ENCODE results near the gene FBRS.
A peak's percentile ranks its signal among the peaks of the same experiment; 100 is the strongest.

Gene FBRS

GRCh38 chr16:30658731-30659506 is 688 bp downstream of the FBRS start:
- TF ChIP-seq EP300 (IDR thresholded peaks at IDR 0.05; ENCODE audit: borderline replicate concordance) = no peak
- TF ChIP-seq CEBPB (IDR thresholded peaks at IDR 0.05) = no peak
- no peak for TF ChIP-seq YY1 (IDR thresholded peaks at IDR 0.05; ENCODE audit: low read depth)
- TF ChIP-seq CREB1 (IDR thresholded peaks at IDR 0.05; ENCODE audit: low read depth) = no peak
- no peak for TF ChIP-seq NFIC (IDR thresholded peaks at IDR 0.05)
- TF ChIP-seq TEAD4 (IDR thresholded peaks at IDR 0.05) = no peak
- TF ChIP-seq FOXM1 (IDR thresholded peaks at IDR 0.05; ENCODE audit: borderline replicate concordance, low read depth) = no peak
- no peak for TF ChIP-seq RAD21 (IDR thresholded peaks at IDR 0.05; ENCODE audit: low read depth)
- no peak for TF ChIP-seq TAF1 (IDR thresholded peaks at IDR 0.05; ENCODE audit: low read depth)
- peak; percentile 69 for TF ChIP-seq MAX (IDR thresholded peaks at IDR 0.05)
- no peak for TF ChIP-seq TCF12 (IDR thresholded peaks at IDR 0.05; ENCODE audit: low read depth)
- TF ChIP-seq, protein P1, sequence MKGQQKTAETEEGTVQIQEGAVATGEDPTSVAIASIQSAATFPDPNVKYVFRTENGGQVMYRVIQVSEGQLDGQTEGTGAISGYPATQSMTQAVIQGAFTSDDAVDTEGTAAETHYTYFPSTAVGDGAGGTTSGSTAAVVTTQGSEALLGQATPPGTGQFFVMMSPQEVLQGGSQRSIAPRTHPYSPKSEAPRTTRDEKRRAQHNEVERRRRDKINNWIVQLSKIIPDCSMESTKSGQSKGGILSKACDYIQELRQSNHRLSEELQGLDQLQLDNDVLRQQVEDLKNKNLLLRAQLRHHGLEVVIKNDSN (IDR thresholded peaks at IDR 0.05) = no peak
- no peak for TF ChIP-seq EGR1 (IDR thresholded peaks at IDR 0.05)
- peak; percentile 14; the same call in 1 of the 2 replicates for TF ChIP-seq ZBTB7A (IDR thresholded peaks at IDR 0.05; ENCODE audit: low read depth)

DNA sequence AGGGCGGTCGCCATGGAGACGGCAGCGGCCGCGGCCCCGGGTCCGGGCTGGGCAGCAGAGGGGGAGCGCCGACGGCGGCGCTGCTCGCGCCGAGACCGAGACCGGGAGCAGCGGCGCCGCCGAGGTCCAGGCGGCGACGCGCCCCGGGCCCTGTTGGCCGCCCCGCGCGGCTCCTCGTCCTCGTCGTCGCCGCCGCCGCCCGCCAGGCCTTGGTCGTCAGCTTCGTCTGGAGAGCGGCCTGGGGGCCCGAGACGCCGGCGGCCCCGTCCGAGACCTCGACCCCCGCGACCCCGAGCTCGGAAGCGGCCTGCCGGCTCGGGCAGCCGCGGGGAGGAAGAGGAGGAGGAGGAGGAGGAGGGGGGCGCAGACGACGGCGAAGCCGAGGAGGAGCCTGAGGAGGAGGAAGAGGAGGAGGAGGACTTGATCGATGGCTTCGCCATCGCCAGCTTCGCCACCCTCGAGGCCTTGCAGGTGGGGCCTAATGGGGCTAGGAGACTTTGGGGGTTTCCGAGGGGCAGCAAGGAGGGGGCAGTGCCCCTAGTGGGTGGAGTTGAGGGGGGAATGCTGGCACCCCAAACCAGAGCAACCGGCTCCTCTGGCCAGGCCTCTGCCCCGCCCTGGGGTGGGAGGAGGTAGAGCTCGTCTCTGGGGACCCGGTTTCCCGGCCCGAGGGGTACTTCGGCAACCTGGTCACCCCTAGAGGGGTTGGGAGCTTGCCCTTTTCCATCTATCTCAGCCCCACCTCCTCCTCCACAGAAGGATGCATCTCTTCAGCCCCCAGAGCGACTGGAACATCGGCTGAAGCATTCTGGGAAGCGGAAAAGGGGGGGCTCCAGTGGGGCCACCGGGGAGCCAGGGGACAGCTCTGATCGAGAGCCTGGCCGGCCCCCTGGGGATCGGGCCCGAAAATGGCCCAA is 1.5 kb downstream of the FBRS start:
- TF ChIP-seq EP300 (IDR thresholded peaks at IDR 0.05; ENCODE audit: borderline replicate concordance) = no peak
- no peak for TF ChIP-seq NFIC (IDR thresholded peaks at IDR 0.05)
- TF ChIP-seq ZBTB7A (IDR thresholded peaks at IDR 0.05; ENCODE audit: low read depth) = no peak
- TF ChIP-seq, protein P1 (IDR thresholded peaks at IDR 0.05) = no peak
- peak; percentile 28; the same call in 1 of the 2 replicates for TF ChIP-seq MAX (IDR thresholded peaks at IDR 0.05)
- TF ChIP-seq, protein P2, sequence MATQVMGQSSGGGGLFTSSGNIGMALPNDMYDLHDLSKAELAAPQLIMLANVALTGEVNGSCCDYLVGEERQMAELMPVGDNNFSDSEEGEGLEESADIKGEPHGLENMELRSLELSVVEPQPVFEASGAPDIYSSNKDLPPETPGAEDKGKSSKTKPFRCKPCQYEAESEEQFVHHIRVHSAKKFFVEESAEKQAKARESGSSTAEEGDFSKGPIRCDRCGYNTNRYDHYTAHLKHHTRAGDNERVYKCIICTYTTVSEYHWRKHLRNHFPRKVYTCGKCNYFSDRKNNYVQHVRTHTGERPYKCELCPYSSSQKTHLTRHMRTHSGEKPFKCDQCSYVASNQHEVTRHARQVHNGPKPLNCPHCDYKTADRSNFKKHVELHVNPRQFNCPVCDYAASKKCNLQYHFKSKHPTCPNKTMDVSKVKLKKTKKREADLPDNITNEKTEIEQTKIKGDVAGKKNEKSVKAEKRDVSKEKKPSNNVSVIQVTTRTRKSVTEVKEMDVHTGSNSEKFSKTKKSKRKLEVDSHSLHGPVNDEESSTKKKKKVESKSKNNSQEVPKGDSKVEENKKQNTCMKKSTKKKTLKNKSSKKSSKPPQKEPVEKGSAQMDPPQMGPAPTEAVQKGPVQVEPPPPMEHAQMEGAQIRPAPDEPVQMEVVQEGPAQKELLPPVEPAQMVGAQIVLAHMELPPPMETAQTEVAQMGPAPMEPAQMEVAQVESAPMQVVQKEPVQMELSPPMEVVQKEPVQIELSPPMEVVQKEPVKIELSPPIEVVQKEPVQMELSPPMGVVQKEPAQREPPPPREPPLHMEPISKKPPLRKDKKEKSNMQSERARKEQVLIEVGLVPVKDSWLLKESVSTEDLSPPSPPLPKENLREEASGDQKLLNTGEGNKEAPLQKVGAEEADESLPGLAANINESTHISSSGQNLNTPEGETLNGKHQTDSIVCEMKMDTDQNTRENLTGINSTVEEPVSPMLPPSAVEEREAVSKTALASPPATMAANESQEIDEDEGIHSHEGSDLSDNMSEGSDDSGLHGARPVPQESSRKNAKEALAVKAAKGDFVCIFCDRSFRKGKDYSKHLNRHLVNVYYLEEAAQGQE (IDR thresholded peaks at IDR 0.05; ENCODE audit: low read depth) = no peak
- no peak for TF ChIP-seq YY1 (IDR thresholded peaks at IDR 0.05; ENCODE audit: low read depth)
- peak; percentile 43 for TF ChIP-seq TAF1 (IDR thresholded peaks at IDR 0.05; ENCODE audit: low read depth)
- no peak for TF ChIP-seq EGR1 (IDR thresholded peaks at IDR 0.05)
- no peak for TF ChIP-seq CREB1 (IDR thresholded peaks at IDR 0.05; ENCODE audit: low read depth)
- no peak for TF ChIP-seq CEBPB (IDR thresholded peaks at IDR 0.05)

DNA sequence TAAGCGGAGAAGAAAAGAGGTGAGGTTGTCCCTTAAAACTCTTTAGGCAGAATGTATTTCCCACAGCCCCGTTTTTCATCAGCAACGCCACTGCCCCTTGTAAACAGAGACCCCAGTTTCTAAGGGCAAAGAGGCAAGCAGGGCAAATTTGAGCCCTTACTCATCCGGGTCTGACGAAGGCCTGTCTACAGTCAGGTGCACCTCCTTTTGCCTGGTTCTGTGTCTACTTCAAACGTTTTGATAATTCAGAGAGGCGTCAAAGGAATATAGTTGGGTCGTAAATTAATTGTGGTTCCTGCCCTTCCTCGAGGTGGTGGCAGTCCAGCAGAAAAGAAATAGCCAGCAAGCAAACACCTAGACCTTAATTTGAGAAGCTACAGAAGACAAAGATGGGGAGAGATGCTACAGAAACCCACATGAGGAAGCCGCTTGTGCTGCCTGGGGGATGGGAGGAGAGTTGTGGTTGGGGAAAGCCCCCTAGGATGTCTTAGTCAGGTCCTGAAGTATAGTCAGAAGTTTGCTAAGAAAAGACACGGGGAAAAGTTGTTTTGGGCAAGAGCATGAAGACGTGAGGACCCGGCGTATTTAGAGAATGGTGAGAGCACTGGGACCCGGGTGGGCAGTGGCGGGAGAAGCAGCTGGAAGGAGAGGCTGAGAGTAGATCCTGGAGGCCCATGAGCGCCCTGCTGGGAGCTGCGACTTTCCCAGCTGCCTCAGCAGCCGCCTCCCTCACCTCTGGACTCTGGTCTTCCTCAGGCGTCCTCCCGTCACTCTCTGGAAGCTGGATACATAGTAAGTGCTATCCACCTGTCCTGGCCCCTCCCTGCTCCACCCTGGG is 2.4 kb downstream of the FBRS start:
- TF ChIP-seq, protein P2 (IDR thresholded peaks at IDR 0.05; ENCODE audit: low read depth) = no peak
- no peak for TF ChIP-seq ZBTB7A (IDR thresholded peaks at IDR 0.05; ENCODE audit: low read depth)
- TF ChIP-seq, protein P1 (IDR thresholded peaks at IDR 0.05) = no peak
- TF ChIP-seq EGR1 (IDR thresholded peaks at IDR 0.05) = no peak
- no peak for TF ChIP-seq TEAD4 (IDR thresholded peaks at IDR 0.05)
- TF ChIP-seq CREB1 (IDR thresholded peaks at IDR 0.05; ENCODE audit: low read depth) = no peak
- TF ChIP-seq RAD21 (IDR thresholded peaks at IDR 0.05; ENCODE audit: low read depth) = no peak
- TF ChIP-seq TCF12 (IDR thresholded peaks at IDR 0.05; ENCODE audit: low read depth) = no peak
- no peak for TF ChIP-seq EP300 (IDR thresholded peaks at IDR 0.05; ENCODE audit: borderline replicate concordance)
- TF ChIP-seq YY1 (IDR thresholded peaks at IDR 0.05; ENCODE audit: low read depth) = no peak
- TF ChIP-seq MAX (IDR thresholded peaks at IDR 0.05) = no peak
- TF ChIP-seq FOXM1 (IDR thresholded peaks at IDR 0.05; ENCODE audit: borderline replicate concordance, low read depth) = no peak
- TF ChIP-seq CEBPB (IDR thresholded peaks at IDR 0.05) = no peak
- TF ChIP-seq NFIC (IDR thresholded peaks at IDR 0.05) = no peak
- TF ChIP-seq TAF1 (IDR thresholded peaks at IDR 0.05; ENCODE audit: low read depth) = no peak

Data from Ishikawa (cell line).